GM19397 (cell line): ENCODE data around the gene SNTA1.
"Not testable (repeated sequence)": the region's sequence is repeated elsewhere in the genome, so short reads cannot be mapped to it uniquely, and the experiment has no call there.

ENCODE experiments used
- ATAC-seq: cut with Tn5 transposase; IDR thresholded peaks from one replicate; pipeline ENCODE4 v1.9.1; 2021; ENCODE audit warnings: mild to moderate bottlenecking, moderate library complexity; ENCODE audit not compliant: unreplicated experiment

SNTA1 gene

GRCh38 chr20:33443512-33444239 is at the start of gene SNTA1:
TSS of gene SNTA1 (minus strand) at chr20:33443763. CDS start at chr20:33443620, 143 bp downstream.
- peak; percentile 77 for ATAC-seq

- ATAC-seq: no peak
Measured at GRCh38 chr20:33490934-33491656, 47.5 kb upstream of the SNTA1 start.

- peak; percentile 59 for ATAC-seq
Measured at GRCh38 chr20:33490023-33490933, 46.7 kb upstream of the SNTA1 start, which contains the start of gene CBFA2T2. TSS of gene CBFA2T2 (plus strand) at chr20:33490096. CDS start at chr20:33490268, 172 bp downstream.

- ATAC-seq: peak; percentile 96
Measured at GRCh38 chr20:33489495-33490022, 46.0 kb upstream of the SNTA1 start.

- ATAC-seq: not testable (repeated sequence)
Measured at GRCh38 chr20:33488661-33489494, 45.3 kb upstream of the SNTA1 start.

- ATAC-seq: no peak
Measured at GRCh38 chr20:33488201-33488600, 44.6 kb upstream of the SNTA1 start.

- not testable (repeated sequence) for ATAC-seq
Measured at GRCh38 chr20:33483186-33483585, 39.6 kb upstream of the SNTA1 start.

GRCh38 chr20:33482581-33482980 is 39.0 kb upstream of the SNTA1 start:
- no peak for ATAC-seq

- ATAC-seq: no peak
Measured at GRCh38 chr20:33481431-33481941, 37.9 kb upstream of the SNTA1 start.

- ATAC-seq: no peak
Measured at GRCh38 chr20:33480048-33480447, 36.5 kb upstream of the SNTA1 start.

GRCh38 chr20:33477386-33478234 is 34.0 kb upstream of the SNTA1 start:
- ATAC-seq: no peak

- ATAC-seq: no peak
Measured at GRCh38 chr20:33475381-33476152, 32.0 kb upstream of the SNTA1 start.

- no peak for ATAC-seq
Measured at GRCh38 chr20:33474963-33475362, 31.4 kb upstream of the SNTA1 start.

- no peak for ATAC-seq
Measured at GRCh38 chr20:33474097-33474873, 30.7 kb upstream of the SNTA1 start.

- no peak for ATAC-seq
Measured at GRCh38 chr20:33472868-33473435, 29.4 kb upstream of the SNTA1 start.

GRCh38 chr20:33470866-33471265 is 27.3 kb upstream of the SNTA1 start:
- ATAC-seq: no peak

GRCh38 chr20:33470457-33470856 is 26.9 kb upstream of the SNTA1 start:
- ATAC-seq: no peak
